ENCODE data around the gene L1CAM.

DNA sequence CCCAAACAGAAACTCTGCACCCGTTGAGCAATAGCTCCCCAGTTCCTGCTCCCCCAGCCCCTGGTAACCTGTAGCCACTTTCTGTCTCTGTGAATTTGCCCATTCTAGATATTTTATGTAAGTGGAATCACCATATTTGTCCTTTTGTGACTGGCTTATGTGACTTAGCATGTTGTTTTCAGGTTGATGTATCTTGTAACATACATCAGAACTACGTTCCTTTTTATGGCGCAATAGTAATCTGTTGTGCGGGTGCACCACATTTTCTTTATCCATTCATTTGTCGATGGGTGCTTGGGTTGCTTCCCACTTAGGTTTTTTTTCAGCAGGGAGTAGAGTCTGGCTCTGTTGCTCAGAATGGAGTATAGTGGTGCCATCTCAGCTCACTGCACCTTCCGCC lies 49.1 kb downstream of the L1CAM start:
- no peak for TF ChIP-seq CTCF (IDR thresholded peaks at IDR 0.05)
- TF ChIP-seq POLR2A (IDR thresholded peaks at IDR 0.05), result no peak

Data from lower leg skin (tissue), 3 donors.